Thyroid gland (tissue), 4 donors: ENCODE results near the gene TRIP12.

ENCODE experiments used
- CTCF ChIP-seq, 6 experiments: fragments of 200-600 bp in 3 of 6; fragments of 450-650 bp in 3 of 6; sonication (generic) in 3 of 6; IDR thresholded peaks; one replicate each; pipeline ENCODE4 v1.5.1; 2016 to 2019; ENCODE audit warnings: antibody characterized with exemption in 6 of 6, mild to moderate bottlenecking in 2 of 6, inconsistent platforms in 1 of 6, moderate library complexity in 1 of 6
- POLR2A ChIP-seq, 2 donors: fragments of 450-650 bp; IDR thresholded peaks; one replicate each; pipeline ENCODE4 v1.6.1; 2017; ENCODE audit warnings: antibody characterized with exemption in 2 of 2, mild to moderate bottlenecking in 2 of 2, moderate library complexity in 1 of 2

DNA sequence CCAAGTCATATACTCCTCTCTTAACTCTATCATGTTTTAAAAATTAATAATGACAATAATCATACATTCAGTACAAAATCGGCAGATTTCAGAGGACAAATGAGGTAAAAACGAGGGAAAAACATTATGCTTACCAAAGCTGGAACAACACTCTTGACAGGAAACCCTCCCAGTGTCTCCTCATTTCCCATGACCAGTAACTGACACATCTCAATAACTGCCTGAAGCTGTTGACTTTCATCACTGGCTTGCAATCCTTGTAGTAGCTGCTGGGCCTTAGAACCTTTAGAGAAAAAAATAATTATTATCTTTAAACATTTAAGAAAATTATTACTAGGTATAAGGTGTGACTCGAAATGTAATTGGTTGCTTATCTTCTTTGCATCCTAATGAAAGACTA is 103.6 kb downstream of the TRIP12 start:
- TF ChIP-seq CTCF (IDR thresholded peaks at IDR 0.05) (no peak), POLR2A (IDR thresholded peaks at IDR 0.05) (no peak)
